Loucy (cell line): ENCODE measurements around the gene MICAL3.
"Not testable (repeated sequence)": the region's sequence is repeated elsewhere in the genome, so short reads cannot be mapped to it uniquely, and the experiment has no call there.

Source experiments
- H2AFZ ChIP-seq: fragments of 200-600 bp; sonication (generic); 2 replicates; pipeline ENCODE4 v1.6.0; 2016; ENCODE audit warnings: antibody characterized with exemption, mild to moderate bottlenecking, low read length, moderate library complexity
- H3F3A ChIP-seq: fragments of 200-600 bp; 2 replicates; pipeline ENCODE4 v1.6.0; 2016; ENCODE audit warnings: antibody characterized with exemption, low read depth, mild to moderate bottlenecking
- H3K27me3 ChIP-seq: fragments of 200-600 bp; sonication (generic); 2 replicates; pipeline ENCODE4 v1.6.1; 2014; ENCODE audit warnings: low read length, mild to moderate bottlenecking; ENCODE audit not compliant: insufficient read depth, poor library complexity, severe bottlenecking
- H3K36me3 ChIP-seq: fragments of 200-600 bp; sonication (generic); 2 replicates; pipeline ENCODE4 v1.6.1; 2016; ENCODE audit warnings: low read length; ENCODE audit not compliant: insufficient read depth
- H3K4me1 ChIP-seq: fragments of 200-600 bp; sonication (generic); 2 replicates; pipeline ENCODE4 v1.5.1; 2014; ENCODE audit warnings: low read length, mild to moderate bottlenecking; ENCODE audit not compliant: insufficient read depth, poor library complexity, severe bottlenecking
- H3K4me2 ChIP-seq: fragments of 200-600 bp; sonication (generic); 2 replicates; pipeline ENCODE4 v1.6.0; 2014; ENCODE audit warnings: antibody characterized with exemption, low read length, low read depth, mild to moderate bottlenecking; ENCODE audit not compliant: poor library complexity, severe bottlenecking
- H3K4me3 ChIP-seq: fragments of 200-600 bp; sonication (generic); 2 replicates; pipeline ENCODE4 v1.5.1; 2014; ENCODE audit warnings: low read length, mild to moderate bottlenecking, mixed read lengths; ENCODE audit not compliant: poor library complexity, severe bottlenecking
- H3K79me2 ChIP-seq: fragments of 200-600 bp; sonication (generic); 2 replicates; pipeline ENCODE4 v1.6.1; 2014; ENCODE audit warnings: low read length; ENCODE audit not compliant: insufficient read depth
- H3K9ac ChIP-seq: fragments of 200-600 bp; sonication (generic); 2 replicates; pipeline ENCODE4 v1.6.0; 2014; ENCODE audit warnings: mild to moderate bottlenecking, low read depth, low read length, moderate library complexity; ENCODE audit not compliant: poor library complexity, severe bottlenecking
- H3K9me2 ChIP-seq: fragments of 200-600 bp; sonication (generic); replicated peaks from 2 replicates; pipeline ENCODE4 v1.6.1; 2016; ENCODE audit warnings: low read depth, low read length, mixed read lengths
- H3K9me3 ChIP-seq: fragments of 200-600 bp; sonication (generic); 2 replicates; pipeline ENCODE4 v1.6.1; 2014; ENCODE audit warnings: mild to moderate bottlenecking, antibody characterized with exemption, low read length, low read depth; ENCODE audit not compliant: insufficient read depth
- H4K20me1 ChIP-seq: fragments of 200-600 bp; sonication (generic); 2 replicates; pipeline ENCODE4 v1.6.0; 2014; ENCODE audit warnings: antibody characterized with exemption, low read length, mild to moderate bottlenecking; ENCODE audit not compliant: insufficient read depth, poor library complexity, severe bottlenecking
- EZH2phosphoT487 ChIP-seq: fragments of 200-600 bp; IDR thresholded peaks from 2 replicates; pipeline ENCODE4 v1.6.1; 2018; ENCODE audit warnings: antibody characterized with exemption, mild to moderate bottlenecking, moderate library complexity, borderline replicate concordance
- TF ChIP-seq, protein P1 (sequence below): fragments of 200-600 bp; sonication (generic); conservative IDR thresholded peaks from 2 replicates; pipeline ENCODE4 v1.5.1; 2014; ENCODE audit warnings: mild to moderate bottlenecking, antibody characterized with exemption, low read length

The MICAL3 gene

DNA sequence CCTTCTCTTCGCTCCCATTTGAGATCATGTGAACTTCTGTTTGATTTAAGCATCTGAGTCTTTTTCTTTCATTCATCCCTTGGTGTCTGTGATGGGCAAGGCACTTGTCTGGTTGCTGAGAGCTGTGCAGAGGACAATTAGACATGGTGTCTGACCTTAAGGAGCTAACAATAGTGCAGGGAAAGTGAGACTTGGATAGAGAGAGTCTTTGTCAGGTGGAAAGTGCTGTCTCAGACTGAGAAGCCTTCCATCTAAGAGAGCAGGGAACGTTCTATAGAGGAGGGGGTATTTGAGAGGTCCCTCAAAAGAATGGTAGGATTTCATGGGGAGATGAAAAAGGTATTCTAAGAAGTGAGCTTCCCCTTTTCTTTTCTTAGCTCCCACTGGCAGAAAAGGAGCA is 14.1 kb downstream of the MICAL3 start:
- Histone ChIP-seq H4K20me1 (no peaks in the 10 kb centered on the region), H3K27me3 (no peaks in the 10 kb centered on the region), H3K79me2 (no peaks in the 10 kb centered on the region), H3K9ac (no peak overlapping the region), H3K9me2 (no peaks in the 10 kb centered on the region), H3K4me3 (no peak overlapping the region), H3K4me2 (no peak overlapping the region), H3K4me1 (no peaks in the 10 kb centered on the region), H3K36me3 (no peaks in the 10 kb centered on the region), H3F3A (no peaks in the 10 kb centered on the region), H2AFZ (no peak overlapping the region), H3K9me3 (no peaks in the 10 kb centered on the region)
- TF ChIP-seq EZH2phosphoT487, result no peak
- TF ChIP-seq, protein P1, sequence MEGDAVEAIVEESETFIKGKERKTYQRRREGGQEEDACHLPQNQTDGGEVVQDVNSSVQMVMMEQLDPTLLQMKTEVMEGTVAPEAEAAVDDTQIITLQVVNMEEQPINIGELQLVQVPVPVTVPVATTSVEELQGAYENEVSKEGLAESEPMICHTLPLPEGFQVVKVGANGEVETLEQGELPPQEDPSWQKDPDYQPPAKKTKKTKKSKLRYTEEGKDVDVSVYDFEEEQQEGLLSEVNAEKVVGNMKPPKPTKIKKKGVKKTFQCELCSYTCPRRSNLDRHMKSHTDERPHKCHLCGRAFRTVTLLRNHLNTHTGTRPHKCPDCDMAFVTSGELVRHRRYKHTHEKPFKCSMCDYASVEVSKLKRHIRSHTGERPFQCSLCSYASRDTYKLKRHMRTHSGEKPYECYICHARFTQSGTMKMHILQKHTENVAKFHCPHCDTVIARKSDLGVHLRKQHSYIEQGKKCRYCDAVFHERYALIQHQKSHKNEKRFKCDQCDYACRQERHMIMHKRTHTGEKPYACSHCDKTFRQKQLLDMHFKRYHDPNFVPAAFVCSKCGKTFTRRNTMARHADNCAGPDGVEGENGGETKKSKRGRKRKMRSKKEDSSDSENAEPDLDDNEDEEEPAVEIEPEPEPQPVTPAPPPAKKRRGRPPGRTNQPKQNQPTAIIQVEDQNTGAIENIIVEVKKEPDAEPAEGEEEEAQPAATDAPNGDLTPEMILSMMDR, result no peak

DNA sequence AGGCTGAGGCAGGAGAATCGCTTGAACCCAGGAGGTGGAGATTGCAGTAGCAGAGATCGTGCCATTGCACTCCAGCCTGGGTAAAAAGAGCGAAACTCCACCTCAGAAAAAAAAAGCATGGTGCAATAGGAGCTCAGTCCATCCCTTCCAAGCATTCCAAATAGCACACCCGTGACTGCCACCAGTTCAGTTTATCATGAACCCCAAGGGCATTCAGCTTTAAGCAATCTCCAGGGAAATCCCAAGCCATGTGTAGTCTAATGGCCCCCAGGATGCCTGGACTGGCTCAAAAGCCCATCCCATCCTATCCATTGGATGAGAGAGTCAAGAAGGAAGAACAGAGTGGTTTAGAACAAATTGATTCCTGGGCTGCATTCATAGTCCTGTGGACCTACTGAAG is 16.2 kb downstream of the MICAL3 start:
- H3K4me1 ChIP-seq, result no peaks in the 10 kb centered on the region
- TF ChIP-seq EZH2phosphoT487, result no peak
- TF ChIP-seq, protein P1, result no peak
- no peak overlapping the region for H3K4me2 ChIP-seq
- H3K79me2 ChIP-seq, result no peaks in the 10 kb centered on the region
- H2AFZ ChIP-seq, result no peak overlapping the region
- H3K9me3 ChIP-seq, result no peaks in the 10 kb centered on the region
- no peaks in the 10 kb centered on the region for H3K36me3 ChIP-seq
- H3K27me3 ChIP-seq, result no peaks in the 10 kb centered on the region
- no peaks in the 10 kb centered on the region for H3F3A ChIP-seq
- H3K9ac ChIP-seq, result no peak overlapping the region
- no peak overlapping the region for H3K4me3 ChIP-seq
- H3K9me2 ChIP-seq, result no peaks in the 10 kb centered on the region
- H4K20me1 ChIP-seq, result no peaks in the 10 kb centered on the region

DNA sequence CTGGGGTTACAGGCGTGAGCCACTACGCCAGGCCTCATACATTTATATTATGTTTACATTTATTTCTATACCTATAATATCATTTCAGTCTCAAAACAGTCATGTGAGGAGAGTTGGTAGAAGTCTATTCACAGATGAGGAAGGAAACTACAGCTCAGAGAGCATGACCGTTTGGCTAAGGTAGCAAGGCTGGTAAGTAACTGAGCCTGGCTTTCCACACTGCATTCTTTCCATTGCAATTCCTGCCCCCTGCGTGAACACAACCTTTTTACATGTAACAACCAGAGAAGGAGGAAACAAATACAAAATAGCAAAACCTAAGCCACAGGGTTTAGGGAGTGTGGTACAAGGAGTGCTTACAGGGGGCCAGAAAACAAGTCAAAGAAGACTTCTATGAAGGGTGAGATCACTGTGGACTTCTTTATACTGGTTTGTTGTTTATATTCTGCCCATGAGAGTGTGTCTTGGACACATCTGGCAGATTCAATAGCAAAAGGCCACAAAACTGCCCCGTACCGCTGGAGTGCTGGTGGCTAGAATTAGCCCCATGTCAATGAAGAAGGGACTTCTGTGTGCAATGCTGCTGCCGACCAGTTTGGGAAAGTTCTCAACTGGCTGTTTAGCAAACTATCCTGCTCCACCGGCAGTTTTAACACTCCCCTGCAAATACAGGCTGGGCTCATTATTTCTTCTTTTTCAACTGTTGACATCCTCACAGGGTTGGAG is 19.0 kb downstream of the MICAL3 start:
- peaks cover 5% of the 10 kb centered on the region for H3K4me1 ChIP-seq
- H3K9me3 ChIP-seq, result no peaks in the 10 kb centered on the region
- H3K9me2 ChIP-seq, result no peaks in the 10 kb centered on the region
- H3K27me3 ChIP-seq, result no peaks in the 10 kb centered on the region
- H3K4me2 ChIP-seq, result no peak overlapping the region
- no peak overlapping the region for H3K4me3 ChIP-seq
- H4K20me1 ChIP-seq, result peaks cover 1% of the 10 kb centered on the region
- H3K9ac ChIP-seq, result no peak overlapping the region
- no peaks in the 10 kb centered on the region for H3F3A ChIP-seq
- TF ChIP-seq, protein P1, result no peak
- TF ChIP-seq EZH2phosphoT487, result no peak
- no peaks in the 10 kb centered on the region for H3K36me3 ChIP-seq
- H3K79me2 ChIP-seq, result peaks cover 9% of the 10 kb centered on the region
- no peak overlapping the region for H2AFZ ChIP-seq

DNA sequence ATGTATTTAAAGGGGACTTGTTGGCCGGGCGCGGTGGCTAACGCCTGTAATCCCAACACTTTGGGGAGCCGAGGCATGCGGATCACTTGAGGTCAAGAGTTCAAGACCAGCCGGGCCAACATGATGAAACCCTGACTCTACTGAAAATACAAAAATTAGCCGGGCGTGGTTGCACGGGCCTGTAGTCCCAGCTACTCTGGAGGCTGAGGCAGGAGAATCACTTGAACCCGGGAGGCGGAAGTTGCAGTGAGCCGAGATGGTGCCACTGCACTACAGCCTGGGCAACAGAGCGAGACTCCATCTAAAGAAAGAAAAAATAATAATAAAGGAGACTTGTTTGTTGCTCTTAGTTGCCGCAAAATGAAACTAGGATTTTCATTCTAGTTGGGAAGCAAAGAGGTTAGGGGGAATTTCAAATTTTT is 22.5 kb downstream of the MICAL3 start:
- Histone ChIP-seq H3K9ac (peak overlapping the region; percentile 66), H3K4me1 (peaks cover 26% of the 10 kb centered on the region), H3K4me2 (peak overlapping the region; percentile 83), H2AFZ (peak overlapping the region; percentile 82), H3K79me2 (peaks cover 42% of the 10 kb centered on the region), H4K20me1 (peaks cover 27% of the 10 kb centered on the region), H3K4me3 (peak overlapping the region; percentile 82)
- not testable (repeated sequence) for H3K36me3 ChIP-seq, H3F3A ChIP-seq, H3K9me3 ChIP-seq, H3K9me2 ChIP-seq, H3K27me3 ChIP-seq
